IMR-90 (cell line): ENCODE data around the gene RBMS3. TPM values are rescaled to one million over a fixed set of nuclear protein-coding genes. Genes with fewer than 3 reads are reported as not detected.

Experiments used
- ATAC-seq: fragments of 200-7000 bp; cut with Tn5 transposase; 2 replicates; pipeline ENCODE4 v1.9.1; 2020; ENCODE audit warnings: low read depth, mild to moderate bottlenecking, moderate library complexity
- BruUV-seq: library from RNA; stranded (reverse); fragments of 400-500 nt; replicated peaks from 2 replicates; lab custom pipeline; 2021; lab: Mats Ljungman, UMichigan
- CTCF ChIA-PET: fragments of 300-600 bp; formaldehyde crosslinking; extraction: SDS; loops from one replicate; lab custom pipeline; 2021; ENCODE audit warnings: antibody characterized with exemption; lab: Yijun Ruan, JAX
- POLR2A ChIA-PET: fragments of 300-600 bp; sonication (Branson Sonifier 250); formaldehyde crosslinking; loops from one replicate; lab custom pipeline; 2022; ENCODE audit warnings: antibody characterized with exemption; ENCODE audit not compliant: unreplicated experiment; lab: Charles Lee
- DNase-seq: peaks from one replicate; pipeline ENCODE4 v3.0.0; 2013
- H2AFZ ChIP-seq: replicated peaks from 2 replicates; pipeline ENCODE3; 2013; ENCODE audit warnings: low read length, mild to moderate bottlenecking; ENCODE audit not compliant: poor library complexity
- H2AK5ac ChIP-seq: 2 replicates; pipeline ENCODE4 v1.6.1; 2013; ENCODE audit warnings: low read depth, low read length, inconsistent platforms
- H2AK9ac ChIP-seq: replicated peaks from 2 replicates; pipeline ENCODE3; 2013; ENCODE audit warnings: mild to moderate bottlenecking, low read depth, low read length, moderate library complexity; ENCODE audit not compliant: poor library complexity
- H2BK120ac ChIP-seq: 2 replicates; pipeline ENCODE4 v1.6.1; 2013; ENCODE audit warnings: low read depth, low read length, inconsistent platforms
- H2BK15ac ChIP-seq: 3 replicates; pipeline ENCODE4 v1.6.1; 2013; ENCODE audit warnings: low read depth, low read length, inconsistent platforms
- H2BK20ac ChIP-seq: 2 replicates; pipeline ENCODE4 v1.6.1; 2013; ENCODE audit warnings: low read depth, mild to moderate bottlenecking, inconsistent platforms, low read length, moderate library complexity
- H2BK5ac ChIP-seq: 2 replicates; pipeline ENCODE4 v1.6.1; 2013; ENCODE audit warnings: mild to moderate bottlenecking, low read depth, low read length, inconsistent platforms; ENCODE audit not compliant: poor library complexity, severe bottlenecking
- H3K14ac ChIP-seq: replicated peaks from 2 replicates; pipeline ENCODE4 v1.6.1; 2013; ENCODE audit warnings: low read depth, low read length, inconsistent platforms
- H3K18ac ChIP-seq: 2 replicates; pipeline ENCODE4 v1.6.1; 2013; ENCODE audit warnings: low read depth, low read length, control low read depth
- H3K23ac ChIP-seq: 2 replicates; pipeline ENCODE4 v1.6.1; 2013; ENCODE audit warnings: low read depth, low read length, inconsistent platforms
- H3K27ac ChIP-seq: 2 replicates; pipeline ENCODE4 v1.5.1; 2013; ENCODE audit warnings: mild to moderate bottlenecking, control low read depth, low read length; ENCODE audit not compliant: insufficient read depth
- H3K27me3 ChIP-seq: 2 replicates; pipeline ENCODE4 v1.6.1; 2013; ENCODE audit warnings: low read length; ENCODE audit not compliant: control insufficient read depth, insufficient read depth
- H3K36me3 ChIP-seq: 2 replicates; pipeline ENCODE4 v1.6.1; 2013; ENCODE audit warnings: low read length, mixed read lengths; ENCODE audit not compliant: control insufficient read depth, insufficient read depth
- H3K4ac ChIP-seq: 2 replicates; pipeline ENCODE4 v1.6.1; 2013; ENCODE audit warnings: low read depth, low read length, inconsistent platforms
- H3K4me1 ChIP-seq: 2 replicates; pipeline ENCODE4 v1.6.1; 2013; ENCODE audit warnings: low read length, mixed read lengths; ENCODE audit not compliant: control insufficient read depth, insufficient read depth
- H3K4me2 ChIP-seq: 2 replicates; pipeline ENCODE4 v1.6.1; 2013; ENCODE audit warnings: low read depth, mild to moderate bottlenecking, control low read depth, low read length, moderate library complexity
- H3K4me3 ChIP-seq: 2 replicates; pipeline ENCODE4 v1.5.1; 2013; ENCODE audit warnings: low read depth, mild to moderate bottlenecking, control low read depth, low read length, moderate library complexity; ENCODE audit not compliant: insufficient read depth
- H3K56ac ChIP-seq: 2 replicates; pipeline ENCODE4 v1.6.1; 2013; ENCODE audit warnings: low read length, inconsistent platforms; ENCODE audit not compliant: insufficient read depth; ENCODE audit errors: extremely low read depth
- H3K79me1 ChIP-seq, 2 experiments: 2 replicates each; pipeline ENCODE4 v1.6.1; 2013; ENCODE audit warnings: low read length in 2 of 2, inconsistent platforms in 1 of 2, low read depth in 1 of 2
- H3K9ac ChIP-seq: 2 replicates; pipeline ENCODE4 v1.6.1; 2013; ENCODE audit warnings: low read depth, low read length, control low read depth
- H3K9me1 ChIP-seq: 2 replicates; pipeline ENCODE4 v1.6.1; 2013; ENCODE audit warnings: low read length, inconsistent platforms; ENCODE audit not compliant: insufficient read depth
- H3K9me3 ChIP-seq: 2 replicates; pipeline ENCODE4 v1.6.1; 2013; ENCODE audit warnings: low read length; ENCODE audit not compliant: control insufficient read depth, insufficient read depth
- H4K20me1 ChIP-seq: 2 replicates; pipeline ENCODE4 v1.6.1; 2013; ENCODE audit warnings: low read length, inconsistent platforms; ENCODE audit not compliant: insufficient read depth
- H4K5ac ChIP-seq: 2 replicates; pipeline ENCODE4 v1.6.1; 2013; ENCODE audit warnings: mild to moderate bottlenecking, low read depth, low read length, control low read depth
- H4K8ac ChIP-seq, 2 experiments: 2 replicates each; pipeline ENCODE4 v1.6.1; 2013; ENCODE audit warnings: low read depth in 2 of 2, low read length in 2 of 2, control low read depth in 1 of 2, inconsistent platforms in 1 of 2
- H4K91ac ChIP-seq: 2 replicates; pipeline ENCODE4 v1.6.1; 2013; ENCODE audit warnings: low read depth, low read length, inconsistent platforms; ENCODE audit not compliant: insufficient read depth
- MAFK ChIP-seq: IDR thresholded peaks from 2 replicates; pipeline ENCODE4 v1.6.1; 2012; ENCODE audit warnings: low read depth, low read length, improper control_type of control experiment
- WGBS, 2 experiments: methylation state at CpG; one replicate each; pipeline versions ENCODE4 v1.1.5 to v1.1.7; 2013; ENCODE audit warnings: missing lambda C conversion rate in 2 of 2; ENCODE audit not compliant: insufficient read length in 1 of 2; ENCODE audit errors: extremely low coverage in 2 of 2; 5-methylcytosine and 5-hydroxymethylcytosine counted together
- dilution Hi-C: fragments of 300-500 bp; cut with HindIII; formaldehyde crosslinking; loops from one replicate; pipeline ENCODE4 v1.14.3; 2018; ENCODE audit warnings: low sequenced_read_pairs; ENCODE audit not compliant: unreplicated experiment
- in situ Hi-C: fragments of 300-500 bp; cut with MboI; formaldehyde crosslinking; loops from 3 replicates; pipeline ENCODE4 v1.14.3; 2019; ENCODE audit warnings: low sequenced_read_pairs, inconsistent platforms, mixed read lengths
- intact Hi-C: fragments of 100-400 bp; cut with micrococcal nuclease; formaldehyde crosslinking; loops from 2 replicates; pipeline ENCODE4 v1.10.0; 2022
- polyA plus RNA-seq, 3 experiments: library from polyadenylated mRNA; depleted of rRNA; stranded (reverse); fragments of >200 nt; gene quantifications; 2 replicates each; pipeline ENCODE4 v1.2.3, GENCODE V29; 2012; ENCODE audit warnings: low replicate concordance in 1 of 3
- total RNA-seq: library from RNA; depleted of rRNA; stranded (reverse); fragments of >200 nt; gene quantifications from 2 replicates; pipeline ENCODE4 v1.2.3, GENCODE V29; 2012
- TF ChIP-seq, protein P1 (sequence below): fragments of 150-350 bp; IDR thresholded peaks from 2 replicates; pipeline ENCODE4 v1.6.1; 2016; ENCODE audit warnings: low read depth, mild to moderate bottlenecking, low read length, moderate library complexity, borderline replicate concordance

The RBMS3 gene
- total and polyA plus RNA-seq, 2 of the 4 experiments (the other 2 are of a cell fraction): 15.2 to 127 TPM

DNA sequence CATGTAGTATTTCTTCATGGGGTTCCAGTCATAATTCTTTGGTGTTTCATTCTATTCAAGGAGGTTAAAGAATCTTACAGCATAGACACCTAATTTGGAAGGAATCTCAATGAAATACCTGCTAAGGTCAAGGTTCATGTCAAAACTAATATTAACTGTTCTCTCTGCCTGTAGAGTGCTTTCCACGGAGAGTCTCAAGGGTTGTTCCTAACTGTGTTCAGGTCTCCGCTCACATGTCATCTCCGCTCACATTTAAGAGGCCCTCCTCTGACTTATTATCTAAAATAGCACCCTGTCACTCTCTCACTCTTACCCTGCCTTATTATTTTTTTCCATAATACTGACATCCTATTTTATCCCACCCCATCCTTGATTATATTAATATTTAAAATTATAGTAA, 239.9 kb downstream of the RBMS3 start:
- H3K23ac ChIP-seq: no peak overlapping the region
- no peak overlapping the region for H2AFZ ChIP-seq
- H2AK5ac ChIP-seq: no peak overlapping the region
- BruUV-seq: no TSS peak
- H3K4me1 ChIP-seq: peaks cover 7% of the 10 kb centered on the region
- H2BK20ac ChIP-seq: no peak overlapping the region
- ATAC-seq (no peak), DNase-seq (no peak)
- 0 out of 2 replicates have a peak, but pooled peaks cover 3% of the 10 kb centered on the region for H4K20me1 ChIP-seq
- H2BK15ac ChIP-seq: no peak overlapping the region
- WGBS, 2 experiments: no CpG with 5 or more reads among the region's 3 CpGs
- no peak overlapping the region for H3K27ac ChIP-seq
- POLR2A ChIA-PET: no interaction called here
- TF ChIP-seq, protein P1, sequence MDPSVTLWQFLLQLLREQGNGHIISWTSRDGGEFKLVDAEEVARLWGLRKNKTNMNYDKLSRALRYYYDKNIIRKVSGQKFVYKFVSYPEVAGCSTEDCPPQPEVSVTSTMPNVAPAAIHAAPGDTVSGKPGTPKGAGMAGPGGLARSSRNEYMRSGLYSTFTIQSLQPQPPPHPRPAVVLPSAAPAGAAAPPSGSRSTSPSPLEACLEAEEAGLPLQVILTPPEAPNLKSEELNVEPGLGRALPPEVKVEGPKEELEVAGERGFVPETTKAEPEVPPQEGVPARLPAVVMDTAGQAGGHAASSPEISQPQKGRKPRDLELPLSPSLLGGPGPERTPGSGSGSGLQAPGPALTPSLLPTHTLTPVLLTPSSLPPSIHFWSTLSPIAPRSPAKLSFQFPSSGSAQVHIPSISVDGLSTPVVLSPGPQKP: no peak
- TF ChIP-seq MAFK: no peak
- H3K9me3 ChIP-seq: no peaks in the 10 kb centered on the region
- H3K9ac ChIP-seq: no peak overlapping the region
- H4K91ac ChIP-seq: no peak overlapping the region
- H3K4me2 ChIP-seq: no peak overlapping the region
- H3K9me1 ChIP-seq: peaks cover 12% of the 10 kb centered on the region; the same call in 1 of the 2 replicates
- H3K14ac ChIP-seq: no peak overlapping the region
- H3K4ac ChIP-seq: no peak overlapping the region
- dilution Hi-C loops: no loop called here
- intact Hi-C loops: no loop called here
- no peak overlapping the region for H3K18ac ChIP-seq
- H3K79me1 ChIP-seq: peaks cover 27 to 50% of the 10 kb centered on the region in 2 experiments
- no peak overlapping the region for H4K5ac ChIP-seq
- H4K8ac ChIP-seq: no peak overlapping the region
- CTCF ChIA-PET: no interaction called here
- no peaks in the 10 kb centered on the region for H3K27me3 ChIP-seq
- H3K4me3 ChIP-seq: no peak overlapping the region
- no peak overlapping the region for H2BK120ac ChIP-seq
- no peak overlapping the region for H2BK5ac ChIP-seq
- no peak overlapping the region for H2AK9ac ChIP-seq
- in situ Hi-C loops: no loop called here
- no peak overlapping the region for H3K56ac ChIP-seq
- H3K36me3 ChIP-seq: no peaks in the 10 kb centered on the region
